GOT3 (cell line): ENCODE measurements around the gene IL17C.

Source experiments
- DNase-seq: peaks from one replicate; lab custom pipeline; 2025; ENCODE audit warnings: mixed read lengths; lab: John Stamatoyannopoulos, UW

IL17C gene

DNA sequence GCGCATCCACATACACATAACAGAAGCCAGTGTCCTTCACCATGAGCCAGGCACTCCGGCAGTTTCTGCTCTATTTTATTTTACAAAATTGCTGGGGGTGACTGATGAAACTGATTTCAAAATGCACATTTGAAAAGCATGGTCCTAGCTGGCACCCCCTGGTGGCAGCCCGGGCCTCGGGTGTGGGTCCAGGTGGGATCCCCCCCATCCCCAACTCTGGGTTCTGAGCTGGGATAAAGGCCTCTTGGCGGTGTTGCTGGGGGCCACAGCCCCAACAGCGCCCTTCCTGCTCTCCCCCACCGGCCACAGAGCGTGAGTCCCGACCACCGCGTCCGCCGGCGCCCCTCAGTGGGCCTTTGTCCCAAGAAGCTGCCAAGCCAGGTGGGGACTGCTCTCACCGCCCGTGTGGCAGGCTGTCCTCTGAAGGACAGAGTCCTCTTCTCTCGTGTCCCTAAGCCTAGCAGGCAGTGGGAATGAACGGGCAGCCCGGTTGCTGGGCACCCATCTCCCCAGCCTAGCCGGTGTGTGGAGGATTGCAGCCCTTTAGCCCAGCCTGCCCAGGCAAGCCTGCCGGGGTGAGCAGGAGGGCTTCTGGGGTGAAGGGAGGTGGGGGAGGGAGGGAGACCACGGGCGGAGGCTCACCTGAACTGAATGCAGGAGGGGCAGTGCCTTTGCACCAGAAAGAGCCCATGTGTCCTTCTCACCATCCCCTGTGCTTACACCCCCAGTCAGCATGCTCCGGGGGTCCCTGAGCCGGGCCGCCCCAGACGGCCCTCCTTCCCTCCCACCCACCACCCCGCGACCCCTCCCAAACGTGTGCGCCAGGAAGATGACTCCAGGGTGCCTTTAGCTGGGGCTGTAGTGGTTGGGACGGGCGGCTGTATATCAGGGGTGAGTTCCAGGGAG lies 47.0 kb downstream of the IL17C start:
- DNase-seq, result no peak

DNA sequence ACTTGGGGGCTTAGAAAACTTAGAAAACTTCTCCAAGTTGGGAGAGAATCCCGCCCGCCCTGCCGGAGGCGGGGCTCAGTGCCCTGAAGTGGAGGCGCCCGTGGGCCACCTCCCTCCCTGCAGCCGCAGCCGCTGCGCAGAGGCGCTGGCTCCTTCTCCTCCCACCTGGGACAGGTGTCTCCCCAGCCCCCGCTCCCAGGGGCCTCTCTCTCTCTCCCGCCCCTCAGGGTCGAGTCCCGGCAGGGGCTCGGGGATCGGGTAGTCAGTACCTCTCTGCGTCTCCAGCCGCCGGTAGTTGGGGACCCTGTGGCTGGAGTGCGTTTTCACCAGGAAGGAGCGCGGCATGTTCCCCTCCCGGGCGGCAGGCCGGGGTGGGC lies 47.7 kb downstream of the IL17C start:
- DNase-seq, result no peak

DNA sequence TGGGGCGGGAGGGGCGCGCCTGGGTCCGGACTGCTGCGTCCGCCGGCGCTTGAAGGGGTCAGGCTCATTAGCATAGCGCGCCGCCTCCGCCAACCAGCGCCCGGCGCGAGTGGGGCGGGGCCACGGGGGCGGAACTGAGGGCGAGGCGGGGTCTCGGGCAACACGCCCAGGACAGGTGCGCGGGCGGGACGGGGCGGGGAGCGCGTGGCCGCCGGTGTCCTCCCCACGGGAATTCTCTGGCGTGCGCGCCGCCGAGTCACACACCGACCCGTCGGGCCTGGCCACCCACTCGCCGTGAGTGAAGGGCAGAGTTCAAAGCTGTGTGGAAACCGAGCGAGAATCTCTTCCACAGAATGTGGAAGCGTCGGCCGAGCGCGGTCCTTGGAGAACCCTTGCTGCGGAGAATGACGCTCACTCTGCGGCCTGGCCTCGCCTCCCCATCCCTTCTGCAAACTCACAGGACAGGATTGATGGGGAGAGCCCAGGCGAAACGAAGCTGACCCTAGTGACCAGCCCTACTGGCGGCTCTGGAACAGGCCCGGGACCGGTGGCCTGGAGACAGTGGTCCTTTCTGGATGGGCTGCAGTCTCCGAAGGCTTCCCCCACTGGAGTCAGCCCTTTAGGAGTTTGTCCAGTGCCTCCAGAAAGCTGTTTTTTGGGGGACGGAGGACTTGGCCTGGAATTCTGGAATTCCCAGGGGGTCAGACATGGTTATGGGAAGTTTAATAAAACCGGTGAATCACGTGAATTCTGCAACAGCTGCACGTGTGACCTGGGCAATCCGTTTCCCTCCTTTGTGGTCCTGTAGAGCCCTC lies 48.3 kb downstream of the IL17C start, which contains the start of gene SNAI3:
Gene SNAI3, minus strand, starts transcription at position 69 of the 815 bp plus-strand sequence. CDS start 101 bp downstream, outside the sequence.
- DNase-seq, result no peak

DNA sequence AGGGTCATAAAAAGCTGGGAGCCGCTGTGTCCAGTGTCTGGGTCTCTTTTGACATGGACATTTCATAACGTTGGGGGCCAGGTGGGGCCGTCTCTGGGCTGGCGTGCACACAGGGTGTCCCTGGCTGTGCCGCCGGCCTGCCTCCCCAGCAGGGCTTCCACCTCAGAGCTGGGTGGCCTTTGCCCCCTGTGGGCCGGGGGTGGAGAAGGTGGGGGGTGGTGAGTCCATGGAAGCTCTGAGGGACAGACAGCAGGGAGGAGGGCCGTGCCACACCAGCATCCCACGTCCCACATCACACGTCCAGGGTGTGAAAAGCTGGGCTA lies 48.8 kb downstream of the IL17C start:
- DNase-seq, result no peak

DNA sequence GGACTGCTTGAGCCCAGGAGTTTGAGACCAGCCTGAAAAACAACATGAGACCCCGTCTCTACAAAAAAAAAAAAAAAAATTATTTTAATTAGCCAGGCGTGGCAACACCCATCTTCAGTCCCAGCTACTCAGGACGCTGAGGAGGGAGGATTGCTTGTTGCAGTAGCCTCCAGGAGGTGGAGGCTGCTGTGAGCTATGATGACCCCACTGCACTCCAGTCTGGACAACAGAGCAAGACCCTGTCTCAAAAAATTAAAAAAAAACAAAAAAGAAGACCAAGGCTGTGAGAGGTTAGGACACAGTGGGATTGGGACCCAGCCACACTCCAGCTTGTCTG lies 49.3 kb downstream of the IL17C start:
- DNase-seq, result no peak

DNA sequence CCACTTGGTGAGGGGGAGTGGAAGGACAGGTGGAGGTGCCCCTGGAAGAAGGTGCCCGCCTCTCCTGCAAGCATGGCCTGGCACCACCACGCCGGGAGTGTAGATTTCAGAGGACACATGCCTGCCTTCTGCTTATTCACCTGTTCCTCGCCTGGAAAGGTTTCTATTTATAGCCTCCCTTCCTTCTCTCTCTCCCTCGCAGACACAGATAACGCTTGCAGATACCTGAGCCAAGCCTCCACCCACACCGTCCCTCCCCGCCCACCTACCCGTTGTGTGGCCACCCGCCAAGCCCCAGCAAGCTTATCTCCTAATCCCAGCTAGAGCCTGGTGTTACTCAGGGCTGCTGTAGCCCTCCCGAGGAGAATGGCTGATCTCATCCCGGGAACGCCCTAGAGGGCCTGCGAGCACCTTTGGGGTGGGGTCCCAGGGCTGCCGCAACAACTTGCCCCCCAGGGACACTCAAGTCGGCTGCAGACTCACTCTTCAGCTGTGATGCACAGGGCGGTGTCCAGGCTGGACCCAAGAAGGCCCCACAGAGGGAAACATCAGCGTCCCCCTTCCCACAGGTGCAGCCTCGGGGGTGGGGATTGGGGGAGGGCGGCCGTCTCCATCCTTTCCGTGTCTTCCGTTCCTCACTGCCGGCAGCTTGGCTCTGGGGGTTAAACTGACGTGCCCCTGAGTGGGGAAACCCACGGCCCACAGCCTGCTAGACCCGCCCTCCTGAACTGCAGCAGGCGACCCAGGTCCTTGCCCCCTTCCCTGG lies 49.8 kb downstream of the IL17C start:
- DNase-seq, result no peak
